ENCODE data around the gene RADX.
"Not testable (repeated sequence)": the region's sequence is repeated elsewhere in the genome, so short reads cannot be mapped to it uniquely, and the experiment has no call there.

Gene RADX, protein sequence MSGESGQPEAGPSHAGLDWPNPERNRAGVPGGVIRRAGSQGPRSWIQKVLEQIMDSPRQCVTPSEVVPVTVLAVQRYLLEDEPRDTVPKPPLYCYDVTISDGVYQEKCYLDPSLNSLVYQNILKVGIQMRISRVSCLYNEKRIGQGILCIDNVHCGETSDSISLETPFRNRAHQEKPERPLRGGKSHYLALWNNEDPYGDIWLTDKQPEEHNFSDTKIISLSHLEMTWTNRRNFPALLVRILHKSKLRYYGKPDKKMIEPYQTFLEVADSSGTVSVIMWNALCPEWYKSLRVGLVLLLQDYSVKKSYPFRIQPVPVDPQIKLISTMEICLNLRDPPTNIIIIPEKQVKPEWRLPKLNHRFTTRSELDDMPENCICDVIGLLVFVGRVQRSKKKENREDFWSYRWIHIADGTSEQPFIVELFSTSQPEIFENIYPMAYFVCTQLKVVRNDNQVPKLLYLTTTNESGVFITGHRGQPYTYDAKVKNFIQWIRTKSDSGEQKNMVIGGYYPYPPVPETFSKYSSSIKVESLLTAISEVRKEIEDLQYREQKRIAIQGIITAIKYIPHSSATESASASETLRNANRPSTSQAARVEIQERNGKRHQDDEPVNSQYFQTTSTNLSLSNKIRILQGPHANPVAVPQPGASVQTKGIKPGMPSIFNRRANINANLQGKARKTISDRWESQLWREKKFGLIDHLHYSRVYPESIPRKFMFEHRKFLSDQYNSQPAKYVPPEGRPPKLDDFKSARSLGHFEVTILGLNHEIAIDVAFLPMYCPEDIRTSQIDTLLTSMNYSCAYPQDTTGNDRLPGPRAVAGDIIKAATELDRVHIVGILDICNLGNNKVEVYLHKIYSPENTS

GRCh38 chrX:106611679-106612392 is at the start of gene RADX:
Gene RADX (plus strand): TSS chrX:106611978. CDS start chrX:106612081, 103 bp downstream.
- peak; percentile 79 for DNase-seq

DNA sequence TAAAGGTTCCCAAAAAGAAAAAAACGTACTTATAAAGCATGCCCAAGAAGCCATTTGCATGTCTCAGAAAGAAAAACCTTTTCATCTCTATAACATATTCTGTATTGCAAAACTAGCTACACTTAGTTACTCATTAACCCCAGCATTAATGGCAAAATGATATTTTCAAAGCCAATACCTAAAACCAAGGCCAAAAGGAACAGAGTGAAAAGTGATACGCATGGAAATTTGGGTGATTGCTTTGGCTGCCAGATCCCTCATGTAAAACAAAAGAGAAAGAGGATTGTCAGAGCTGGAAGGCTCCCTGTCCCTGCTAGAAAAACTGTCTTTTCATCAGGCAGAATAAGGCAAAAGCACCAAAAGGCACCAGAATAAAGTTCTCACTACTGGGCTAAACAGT is 46.8 kb upstream of the RADX start:
- DNase-seq, result no peak

DNA sequence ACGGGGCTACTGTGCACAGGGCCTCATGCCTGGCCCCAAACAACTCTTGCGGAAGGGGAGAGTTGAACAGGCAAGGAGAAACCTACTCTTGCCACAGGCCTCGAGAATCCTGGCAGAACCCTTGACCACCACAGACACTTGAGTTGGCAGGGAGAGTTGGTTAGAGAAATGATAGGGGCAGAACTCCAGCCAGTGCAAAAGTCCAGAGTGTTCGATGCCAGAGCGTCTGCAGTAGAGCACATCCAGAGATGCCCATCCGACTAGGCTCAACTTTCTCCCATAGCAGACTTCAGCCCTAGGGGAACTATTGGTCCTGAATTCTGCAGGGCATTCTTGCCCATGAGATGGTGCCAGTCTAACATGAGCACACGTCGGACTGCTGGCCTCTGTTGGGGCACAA is 45.4 kb upstream of the RADX start:
- no peak for DNase-seq

GRCh38 chrX:106581856-106582255 is 29.9 kb upstream of the RADX start:
- no peak for DNase-seq

GRCh38 chrX:106585478-106585877 is 26.3 kb upstream of the RADX start:
- no peak for DNase-seq

DNA sequence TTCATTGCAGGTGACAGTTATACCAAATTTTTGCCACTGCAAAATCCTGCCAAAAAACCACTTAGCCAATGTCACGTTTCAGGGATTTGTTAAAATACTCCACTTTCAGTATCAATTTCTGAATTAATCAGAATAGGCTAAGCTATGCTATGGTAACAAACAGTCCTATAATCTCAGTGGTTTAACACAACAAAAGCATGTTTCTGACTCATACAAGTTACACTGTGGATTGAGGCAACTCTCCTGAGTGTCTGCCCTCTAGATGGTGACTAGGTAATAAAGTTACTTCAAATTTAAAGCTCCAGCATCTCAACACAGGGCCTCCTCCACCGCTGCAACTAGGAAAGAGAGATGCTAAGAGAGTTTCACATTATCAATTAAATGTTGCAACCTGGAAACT is 23.0 kb upstream of the RADX start:
- no peak for DNase-seq

DNA sequence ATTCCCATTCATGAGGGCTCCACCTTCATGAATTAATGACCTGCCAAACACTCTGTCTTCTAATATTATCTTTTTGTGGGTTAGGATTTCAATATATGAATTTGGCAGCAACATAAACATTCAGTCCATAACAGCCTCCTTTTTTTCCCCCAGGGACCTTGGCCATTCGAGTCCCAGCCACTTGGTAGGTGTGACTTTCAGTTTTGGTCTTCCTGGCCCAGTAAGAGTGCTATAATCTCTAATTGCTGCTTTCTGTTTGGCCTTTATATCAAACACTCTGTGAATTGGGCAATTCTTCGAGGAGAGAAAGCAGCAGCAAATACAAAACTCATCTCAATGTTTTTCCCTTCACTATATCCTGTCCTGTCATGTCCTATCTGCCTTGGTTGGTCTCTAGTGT is 12.4 kb upstream of the RADX start:
- DNase-seq, result no peak

GRCh38 chrX:106606571-106606970 is 5.2 kb upstream of the RADX start:
- DNase-seq, result no peak

DNA sequence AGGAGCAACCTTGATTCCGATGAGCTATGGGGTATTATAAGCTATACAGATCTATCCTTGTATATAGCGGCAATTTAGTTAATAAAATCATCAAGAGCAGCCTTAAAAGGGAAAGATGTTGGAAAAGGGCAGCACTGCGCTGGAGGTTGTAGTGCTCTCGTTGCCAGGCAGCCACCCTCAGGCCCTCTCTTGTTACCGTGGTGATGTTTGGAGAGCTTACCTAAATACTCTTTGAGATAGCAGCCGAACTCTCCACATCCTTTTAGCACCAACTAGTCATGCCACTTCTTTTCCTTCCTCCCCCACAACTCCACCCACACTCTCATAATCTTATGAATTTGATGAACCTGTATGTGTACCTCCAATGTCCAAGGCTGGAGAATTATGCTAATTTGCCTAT is 3.8 kb upstream of the RADX start:
- DNase-seq, result peak; percentile 54

- DNase-seq, result no peak
Measured at GRCh38 chrX:106611317-106611678, 480 bp upstream of the RADX start.

GRCh38 chrX:106612393-106612763 is 600 bp downstream of the RADX start:
- DNase-seq, result peak; percentile 36

- no peak for DNase-seq
Measured at GRCh38 chrX:106613277-106613676, 1.5 kb downstream of the RADX start.

DNA sequence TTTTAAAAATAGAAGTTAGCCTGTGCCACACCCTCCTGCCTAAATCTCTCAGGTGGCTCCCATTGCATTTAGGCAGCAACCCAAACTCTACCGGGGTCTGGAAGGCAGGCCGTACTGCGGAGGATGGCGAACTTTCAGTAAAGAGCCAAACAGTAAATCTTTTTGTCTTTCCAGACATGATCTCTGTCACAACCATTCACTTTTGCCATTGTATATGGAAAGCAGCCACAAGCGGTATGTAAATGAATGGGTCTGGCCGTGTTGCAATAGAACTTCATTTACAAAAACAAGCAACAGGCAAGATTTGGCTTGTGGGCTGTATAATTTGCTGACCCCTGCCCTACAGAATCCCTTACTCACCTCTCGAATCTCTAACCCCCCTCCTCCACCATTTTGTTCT is 3.3 kb downstream of the RADX start:
- DNase-seq, result peak; percentile 24

GRCh38 chrX:106619797-106620196 is 8.0 kb downstream of the RADX start:
- peak; percentile 18 for DNase-seq

DNA sequence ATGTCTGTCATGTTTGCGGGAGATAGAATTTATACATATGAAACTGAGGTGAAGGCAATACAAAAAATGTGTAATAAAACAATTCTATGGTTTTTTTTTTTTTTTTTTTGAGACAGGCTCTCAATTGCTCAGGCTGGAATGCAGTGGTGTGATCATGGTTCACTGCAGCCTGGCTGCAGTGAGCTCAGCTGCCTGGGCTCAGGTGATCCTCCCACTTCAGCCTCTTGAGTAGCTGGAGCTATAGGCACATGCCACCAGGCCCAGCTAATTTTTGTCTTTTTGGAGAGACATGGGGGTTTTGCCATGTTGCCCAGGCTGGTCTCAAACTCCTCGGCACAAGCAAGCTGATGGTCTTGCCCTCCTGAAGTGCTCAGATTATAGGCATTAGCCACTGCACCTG is 10.1 kb downstream of the RADX start:
- no peak for DNase-seq

DNA sequence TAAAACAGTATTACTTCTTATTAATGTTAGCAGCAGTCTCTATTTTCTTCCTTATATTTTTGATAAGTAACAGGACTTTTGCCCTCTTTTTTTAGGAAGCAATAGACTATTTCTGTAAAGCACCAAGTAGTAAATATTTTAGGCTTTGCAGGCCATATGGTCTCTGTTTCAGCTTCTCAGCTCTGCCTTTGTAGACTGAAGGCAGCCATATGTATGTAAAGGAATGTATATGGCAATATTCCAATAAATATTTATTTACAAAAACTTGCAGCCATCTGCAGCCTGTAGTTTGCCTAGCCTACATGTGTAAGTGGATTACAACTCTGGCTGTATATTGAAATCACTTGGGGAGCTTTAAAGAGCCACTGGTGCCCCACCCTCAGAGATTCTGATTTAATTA is 15.0 kb downstream of the RADX start:
- no peak for DNase-seq

DNA sequence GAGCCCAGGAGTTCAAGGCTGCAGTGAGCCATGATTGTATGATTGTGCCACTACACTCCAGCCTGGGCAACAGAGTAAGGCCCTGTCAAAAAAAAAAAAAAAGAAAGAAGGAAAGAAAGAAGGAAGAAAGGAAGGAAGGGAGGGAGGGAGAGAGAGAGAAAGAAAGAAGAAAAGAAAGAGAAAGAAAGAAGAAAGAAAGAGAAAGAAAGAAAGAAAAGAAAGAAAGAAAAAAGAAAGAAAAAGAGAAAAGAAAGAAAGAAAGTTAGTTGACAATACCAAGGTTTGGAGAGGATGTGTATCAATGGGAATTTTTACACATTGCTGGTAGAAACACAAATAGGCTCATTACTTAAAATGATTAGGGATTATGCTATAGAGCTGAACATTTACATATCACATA is 19.8 kb downstream of the RADX start:
- no peak for DNase-seq

GRCh38 chrX:106649523-106650428 is 38.0 kb downstream of the RADX start:
- DNase-seq, result no peak

GRCh38 chrX:106653625-106654024 is 41.8 kb downstream of the RADX start:
- not testable (repeated sequence) for DNase-seq

DNA sequence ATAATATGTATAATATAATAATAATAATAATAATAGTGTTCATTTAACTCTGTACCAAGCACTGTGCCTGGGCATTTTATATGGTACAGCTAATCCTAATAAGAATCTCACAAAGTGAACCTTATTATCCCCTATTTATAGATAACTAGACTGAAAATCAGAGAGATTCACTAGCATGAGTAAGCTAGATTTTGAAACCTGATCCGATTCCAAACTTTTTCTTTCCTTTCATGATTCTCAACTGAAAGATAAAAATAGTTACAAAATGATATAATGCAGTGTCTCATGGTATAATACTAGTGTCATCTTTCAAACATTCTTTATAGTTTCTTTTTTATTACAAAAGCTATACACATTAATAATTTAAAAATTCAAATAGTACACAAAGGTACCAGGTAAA is 58.9 kb downstream of the RADX start:
- DNase-seq, result no peak

- no peak for DNase-seq
Measured at GRCh38 chrX:106672527-106672926, 60.7 kb downstream of the RADX start.

- no peak for DNase-seq
Measured at GRCh38 chrX:106680716-106681115, 68.9 kb downstream of the RADX start.

GRCh38 chrX:106684207-106684606 is 72.4 kb downstream of the RADX start:
- no peak for DNase-seq
